ENCODE data around the gene SULF2. TPM values are rescaled to one million over a fixed set of nuclear protein-coding genes. Genes with fewer than 3 reads are reported as not detected.
A peak's percentile ranks its signal among the peaks of the same experiment; 100 is the strongest.

The SULF2 gene
- total and polyA plus RNA-seq, 2 of the 13 experiments (the other 11 are each of a cell fraction or from before 2014, with no cell fraction given) = 7.2 to 50.9 TPM

DNA sequence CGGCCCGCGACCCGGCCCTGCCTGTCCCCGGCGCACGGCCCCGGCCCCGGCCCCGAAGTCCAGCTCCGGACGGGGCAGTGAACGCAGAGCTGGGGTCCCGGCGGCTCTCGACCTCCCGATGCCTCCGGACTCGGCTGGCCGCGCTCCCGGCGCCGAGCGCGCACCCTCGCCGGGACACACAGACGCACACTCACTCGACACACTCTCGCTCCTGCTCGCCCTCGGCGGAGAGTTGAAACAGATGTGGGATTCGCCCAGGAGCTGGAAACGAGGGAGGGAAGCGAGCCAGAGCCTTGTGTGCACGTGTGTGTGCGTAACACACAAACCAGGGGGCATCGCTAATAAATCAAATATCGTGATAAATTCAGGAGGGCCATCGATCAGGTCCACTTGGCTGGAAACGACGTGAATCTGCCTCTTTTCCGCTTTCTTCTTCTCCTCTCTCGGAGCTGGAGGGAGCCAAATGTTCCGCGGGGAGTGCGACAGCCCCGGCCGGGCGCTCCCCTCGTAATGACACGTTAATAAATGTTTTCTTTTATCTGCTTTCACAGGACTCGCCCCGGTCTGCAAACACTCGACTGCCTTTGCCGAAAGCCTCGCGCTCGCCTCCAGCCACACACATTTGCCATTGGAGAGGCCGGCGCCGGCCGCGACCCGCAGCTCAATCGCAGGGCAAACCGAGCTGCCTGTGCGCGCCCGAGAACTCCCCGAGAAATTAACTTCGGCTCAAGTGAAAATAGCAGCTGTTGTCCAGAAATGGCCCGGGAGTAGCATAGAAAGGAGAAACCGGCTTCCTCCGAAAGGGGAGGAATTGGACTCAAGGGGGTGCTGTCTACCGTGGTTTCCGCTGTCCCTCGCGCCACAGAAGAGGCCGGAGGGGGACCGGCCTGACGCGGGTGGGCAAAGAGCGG, 828 bp upstream of the SULF2 start (continued):
- TF ChIP-seq, protein P1, sequence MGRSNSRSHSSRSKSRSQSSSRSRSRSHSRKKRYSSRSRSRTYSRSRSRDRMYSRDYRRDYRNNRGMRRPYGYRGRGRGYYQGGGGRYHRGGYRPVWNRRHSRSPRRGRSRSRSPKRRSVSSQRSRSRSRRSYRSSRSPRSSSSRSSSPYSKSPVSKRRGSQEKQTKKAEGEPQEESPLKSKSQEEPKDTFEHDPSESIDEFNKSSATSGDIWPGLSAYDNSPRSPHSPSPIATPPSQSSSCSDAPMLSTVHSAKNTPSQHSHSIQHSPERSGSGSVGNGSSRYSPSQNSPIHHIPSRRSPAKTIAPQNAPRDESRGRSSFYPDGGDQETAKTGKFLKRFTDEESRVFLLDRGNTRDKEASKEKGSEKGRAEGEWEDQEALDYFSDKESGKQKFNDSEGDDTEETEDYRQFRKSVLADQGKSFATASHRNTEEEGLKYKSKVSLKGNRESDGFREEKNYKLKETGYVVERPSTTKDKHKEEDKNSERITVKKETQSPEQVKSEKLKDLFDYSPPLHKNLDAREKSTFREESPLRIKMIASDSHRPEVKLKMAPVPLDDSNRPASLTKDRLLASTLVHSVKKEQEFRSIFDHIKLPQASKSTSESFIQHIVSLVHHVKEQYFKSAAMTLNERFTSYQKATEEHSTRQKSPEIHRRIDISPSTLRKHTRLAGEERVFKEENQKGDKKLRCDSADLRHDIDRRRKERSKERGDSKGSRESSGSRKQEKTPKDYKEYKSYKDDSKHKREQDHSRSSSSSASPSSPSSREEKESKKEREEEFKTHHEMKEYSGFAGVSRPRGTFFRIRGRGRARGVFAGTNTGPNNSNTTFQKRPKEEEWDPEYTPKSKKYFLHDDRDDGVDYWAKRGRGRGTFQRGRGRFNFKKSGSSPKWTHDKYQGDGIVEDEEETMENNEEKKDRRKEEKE (IDR thresholded peaks at IDR 0.05) = no peak
- TF ChIP-seq CCAR2 (optimal IDR thresholded peaks at IDR 0.05; ENCODE audit: low read depth, low read length) (no peak), ZNF333 (CRISPR knock-in tag; IDR thresholded peaks at IDR 0.05; ENCODE audit: borderline replicate concordance) (no peak), ATF3 (CRISPR knock-in tag; IDR thresholded peaks at IDR 0.05) (no peak), SP1 (IDR thresholded peaks at IDR 0.05) (no peak), SP1 (CRISPR knock-in tag; IDR thresholded peaks at IDR 0.05) (no peak), ZNF253 (CRISPR knock-in tag; IDR thresholded peaks at IDR 0.05; ENCODE audit: borderline replicate concordance) (no peak), ISX (CRISPR knock-in tag; conservative IDR thresholded peaks at IDR 0.05) (no peak), MIER2 (CRISPR knock-in tag; IDR thresholded peaks at IDR 0.05) (peak; percentile 54; the same call in 1 of the 2 replicates), PRMT3 (CRISPR knock-in tag; IDR thresholded peaks at IDR 0.05; ENCODE audit: borderline replicate concordance, low read depth) (no peak), HOXA5 (CRISPR knock-in tag; IDR thresholded peaks at IDR 0.05) (no peak; the same call in 1 of the 2 replicates), ZNF790 (CRISPR knock-in tag; IDR thresholded peaks at IDR 0.05; ENCODE audit: borderline replicate concordance) (no peak; the same call in 1 of the 2 replicates), ZNF546 (CRISPR knock-in tag; conservative IDR thresholded peaks at IDR 0.05) (no peak), KDM5A (IDR thresholded peaks at IDR 0.05; ENCODE audit: borderline replicate concordance, low read length) (no peak; the same call in 1 of the 2 replicates), GPBP1L1 (CRISPR knock-in tag; IDR thresholded peaks at IDR 0.05) (no peak), JUNB (CRISPR knock-in tag; IDR thresholded peaks at IDR 0.05; ENCODE audit: borderline replicate concordance) (no peak), RXRA (CRISPR knock-in tag; IDR thresholded peaks at IDR 0.05) (peak; percentile 27; the same call in 1 of the 2 replicates), SETDB1 (CRISPR knock-in tag; IDR thresholded peaks at IDR 0.05; ENCODE audit: borderline replicate concordance) (no peak)
- TF ChIP-seq, protein P2, sequence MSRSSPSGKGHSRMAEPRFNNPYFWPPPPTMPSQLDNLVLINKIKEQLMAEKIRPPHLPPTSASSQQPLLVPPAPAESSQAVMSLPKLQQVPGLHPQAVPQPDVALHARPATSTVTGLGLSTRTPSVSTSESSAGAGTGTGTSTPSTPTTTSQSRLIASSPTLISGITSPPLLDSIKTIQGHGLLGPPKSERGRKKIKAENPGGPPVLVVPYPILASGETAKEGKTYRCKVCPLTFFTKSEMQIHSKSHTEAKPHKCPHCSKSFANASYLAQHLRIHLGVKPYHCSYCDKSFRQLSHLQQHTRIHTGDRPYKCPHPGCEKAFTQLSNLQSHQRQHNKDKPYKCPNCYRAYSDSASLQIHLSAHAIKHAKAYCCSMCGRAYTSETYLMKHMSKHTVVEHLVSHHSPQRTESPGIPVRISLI (CRISPR knock-in tag; IDR thresholded peaks at IDR 0.05; ENCODE audit: borderline replicate concordance) = no peak
- TF ChIP-seq, protein P3, sequence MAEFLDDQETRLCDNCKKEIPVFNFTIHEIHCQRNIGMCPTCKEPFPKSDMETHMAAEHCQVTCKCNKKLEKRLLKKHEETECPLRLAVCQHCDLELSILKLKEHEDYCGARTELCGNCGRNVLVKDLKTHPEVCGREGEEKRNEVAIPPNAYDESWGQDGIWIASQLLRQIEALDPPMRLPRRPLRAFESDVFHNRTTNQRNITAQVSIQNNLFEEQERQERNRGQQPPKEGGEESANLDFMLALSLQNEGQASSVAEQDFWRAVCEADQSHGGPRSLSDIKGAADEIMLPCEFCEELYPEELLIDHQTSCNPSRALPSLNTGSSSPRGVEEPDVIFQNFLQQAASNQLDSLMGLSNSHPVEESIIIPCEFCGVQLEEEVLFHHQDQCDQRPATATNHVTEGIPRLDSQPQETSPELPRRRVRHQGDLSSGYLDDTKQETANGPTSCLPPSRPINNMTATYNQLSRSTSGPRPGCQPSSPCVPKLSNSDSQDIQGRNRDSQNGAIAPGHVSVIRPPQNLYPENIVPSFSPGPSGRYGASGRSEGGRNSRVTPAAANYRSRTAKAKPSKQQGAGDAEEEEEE (CRISPR knock-in tag; IDR thresholded peaks at IDR 0.05; ENCODE audit: borderline replicate concordance) = no peak
- TF ChIP-seq, protein P4, sequence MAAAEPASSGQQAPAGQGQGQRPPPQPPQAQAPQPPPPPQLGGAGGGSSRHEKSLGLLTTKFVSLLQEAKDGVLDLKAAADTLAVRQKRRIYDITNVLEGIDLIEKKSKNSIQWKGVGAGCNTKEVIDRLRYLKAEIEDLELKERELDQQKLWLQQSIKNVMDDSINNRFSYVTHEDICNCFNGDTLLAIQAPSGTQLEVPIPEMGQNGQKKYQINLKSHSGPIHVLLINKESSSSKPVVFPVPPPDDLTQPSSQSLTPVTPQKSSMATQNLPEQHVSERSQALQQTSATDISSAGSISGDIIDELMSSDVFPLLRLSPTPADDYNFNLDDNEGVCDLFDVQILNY (CRISPR knock-in tag; conservative IDR thresholded peaks at IDR 0.05) = no peak

Data from HepG2 (cell line).